HG02571 (cell line): ENCODE data around the gene RGN.
"Not testable (repeated sequence)": the region's sequence is repeated elsewhere in the genome, so short reads cannot be mapped to it uniquely, and the experiment has no call there.

ENCODE experiments used
- ATAC-seq: cut with Tn5 transposase; IDR thresholded peaks from one replicate; pipeline ENCODE4 v1.9.1; 2021; ENCODE audit warnings: mild to moderate bottlenecking, moderate library complexity; ENCODE audit not compliant: unreplicated experiment

Gene RGN

GRCh38 chrX:47116551-47117110, 38.4 kb downstream of the RGN start:
- ATAC-seq, result not testable (repeated sequence)

- not testable (repeated sequence) for ATAC-seq
These were observed 46.2 kb downstream of the RGN start for GRCh38 chrX:47124466-47124865.

- ATAC-seq, result peak; percentile 96
These were observed 51.1 kb downstream of the RGN start for GRCh38 chrX:47129157-47129898.

GRCh38 chrX:47129899-47130358, 51.7 kb downstream of the RGN start:
- ATAC-seq, result no peak

GRCh38 chrX:47133493-47133892, 55.2 kb downstream of the RGN start:
- ATAC-seq, result no peak

- not testable (repeated sequence) for ATAC-seq
These were observed 57.4 kb downstream of the RGN start for GRCh38 chrX:47135650-47136049.

- ATAC-seq, result no peak
These were observed 59.9 kb downstream of the RGN start for GRCh38 chrX:47138171-47138570.
